MCF 10A (cell line): ENCODE results near the gene SCRN1. TPM values are rescaled to one million over a fixed set of nuclear protein-coding genes. Genes with fewer than 3 reads are reported as not detected.

ENCODE experiments used
- BruUV-seq: library from RNA; stranded (reverse); fragments of 400-500 nt; replicated peaks from 2 replicates; lab custom pipeline; 2021; lab: Mats Ljungman, UMichigan
- CTCF ChIA-PET: fragments of 300-600 bp; sonication (Branson Sonifier 250); formaldehyde crosslinking; extraction: SDS; loops from one replicate; lab custom pipeline; 2021; ENCODE audit warnings: antibody characterized with exemption, inconsistent platforms; lab: Yijun Ruan, JAX
- POLR2A ChIA-PET: fragments of 300-600, 350-650 bp; sonication (Branson Sonifier 250); formaldehyde crosslinking; extraction: SDS; loops from one replicate; lab custom pipeline; 2020; ENCODE audit warnings: antibody characterized with exemption, inconsistent platforms; lab: Yijun Ruan, JAX
- DNase-seq: peaks from one replicate; pipeline ENCODE4 v3.0.0-alpha.2; 2018; ENCODE audit not compliant: unreplicated experiment
- H3K27ac Mint-ChIP-seq: one replicate; pipeline ENCODE4 v1.8.0; 2022; ENCODE audit warnings: mild to moderate bottlenecking, low read depth, mixed read lengths; ENCODE audit not compliant: unreplicated experiment
- H3K27me3 Mint-ChIP-seq: one replicate; pipeline ENCODE4 v1.8.0; 2022; ENCODE audit warnings: mixed read lengths; ENCODE audit not compliant: insufficient read depth, unreplicated experiment
- H3K36me3 Mint-ChIP-seq: one replicate; pipeline ENCODE4 v1.8.0; 2022; ENCODE audit warnings: mild to moderate bottlenecking, moderate library complexity, mixed read lengths; ENCODE audit not compliant: insufficient read depth, unreplicated experiment
- H3K4me1 Mint-ChIP-seq: one replicate; pipeline ENCODE4 v1.8.0; 2022; ENCODE audit warnings: mixed read lengths; ENCODE audit not compliant: insufficient read depth, unreplicated experiment
- H3K4me3 Mint-ChIP-seq: one replicate; pipeline ENCODE4 v1.8.0; 2022; ENCODE audit warnings: mild to moderate bottlenecking, moderate library complexity, mixed read lengths; ENCODE audit not compliant: unreplicated experiment
- H3K9me3 Mint-ChIP-seq: one replicate; pipeline ENCODE4 v1.8.0; 2022; ENCODE audit warnings: mixed read lengths; ENCODE audit not compliant: unreplicated experiment
- CTCF ChIP-seq: fragments of 200-600 bp; IDR thresholded peaks from one replicate; pipeline ENCODE4 v1.8.0; 2022; ENCODE audit warnings: antibody characterized with exemption, mild to moderate bottlenecking; ENCODE audit not compliant: unreplicated experiment
- intact Hi-C: fragments of 100-400 bp; cut with micrococcal nuclease; formaldehyde crosslinking; loops from 2 replicates; pipeline ENCODE4 v1.14.1; 2022
- total RNA-seq: library from RNA; stranded (reverse); gene quantifications from 2 replicates; pipeline ENCODE4 v1.2.3, GENCODE V29; 2022

SCRN1 gene
- total RNA-seq, 1 experiment from 2014 or later, result 30.2 TPM

DNA sequence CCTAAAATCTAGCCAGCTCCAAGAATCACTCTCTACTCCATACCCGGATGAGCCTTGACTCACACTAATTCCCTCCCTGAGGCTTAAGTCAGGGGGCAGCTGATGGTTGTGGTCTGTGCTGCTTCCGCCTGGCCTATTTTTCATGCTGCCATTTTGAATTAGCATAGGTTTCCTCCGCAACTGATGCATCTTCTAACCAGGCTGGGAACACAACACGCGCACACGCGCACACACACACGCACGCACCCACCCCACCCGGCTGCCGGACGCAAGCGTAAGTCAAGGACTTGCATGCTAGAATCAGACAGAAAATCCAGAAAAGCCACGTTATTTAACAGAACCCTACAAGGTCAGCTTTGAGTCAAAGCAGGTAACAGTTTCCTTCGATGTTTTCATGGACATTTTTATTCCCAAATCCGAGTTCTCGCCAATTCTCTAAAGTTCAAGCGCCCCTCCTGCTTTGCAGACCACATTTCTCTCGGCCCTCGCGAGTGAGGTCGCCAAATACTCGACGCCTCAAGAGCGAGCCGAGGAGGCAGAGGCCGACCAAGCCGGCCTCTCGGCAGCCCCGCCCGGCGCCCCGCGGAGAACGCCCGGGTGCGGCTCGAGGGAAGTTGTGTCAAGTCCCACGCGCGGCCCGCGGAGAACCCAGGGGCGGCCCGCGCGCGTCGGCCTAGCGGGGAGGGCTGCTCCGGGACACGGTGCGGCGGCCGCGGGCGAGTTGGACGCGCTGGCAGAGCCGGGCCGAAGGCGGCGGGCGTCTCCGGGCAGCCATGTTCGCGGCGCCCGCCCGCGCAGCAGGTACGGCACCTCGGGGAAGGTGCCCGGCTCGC is 961 bp downstream of the SCRN1 start:
- H3K4me3 Mint-ChIP-seq, result peak overlapping the region; percentile 64
- TSS peak; percentile 50 for BruUV-seq
- peaks cover 22% of the 10 kb centered on the region for H3K4me1 Mint-ChIP-seq
- H3K27ac Mint-ChIP-seq, result peak overlapping the region; percentile 89
- DNase-seq, result peak; percentile 35
- ChIA-PET CTCF (interaction anchor here (0.6 to 1.1 kb wide), 2 partner anchors 31 to 800 kb away, joined by 3 to 4 read pairs; no protein-coding TSS in a partner anchor), POLR2A (interaction anchor here (0.6 to 1.9 kb wide), 8 partner anchors 9 to 603 kb away, joined by 3 to 40 read pairs (median 4); partner anchors contain the start of genes FKBP14 and PLEKHA8)
- H3K27me3 Mint-ChIP-seq, result no peaks in the 10 kb centered on the region
- H3K36me3 Mint-ChIP-seq, result no peaks in the 10 kb centered on the region
- TF ChIP-seq CTCF, result no peak
- no peaks in the 10 kb centered on the region for H3K9me3 Mint-ChIP-seq
- intact Hi-C loops, result no loop called here

GRCh38 chr7:29987811-29988317 is 1.7 kb downstream of the SCRN1 start:
- BruUV-seq, result no TSS peak
- ChIA-PET CTCF (interaction anchor here (0.6 to 1.1 kb wide), 2 partner anchors 32 to 799 kb away, joined by 3 to 4 read pairs; no protein-coding TSS in a partner anchor), POLR2A (interaction anchor here (0.6 to 1.9 kb wide), 8 partner anchors 8 to 603 kb away, joined by 3 to 40 read pairs (median 4); partner anchors contain the start of genes FKBP14 and PLEKHA8)
- H3K36me3 Mint-ChIP-seq, result no peaks in the 10 kb centered on the region
- no peaks in the 10 kb centered on the region for H3K27me3 Mint-ChIP-seq
- H3K9me3 Mint-ChIP-seq, result no peaks in the 10 kb centered on the region
- peak overlapping the region; percentile 64 for H3K4me3 Mint-ChIP-seq
- peaks cover 22% of the 10 kb centered on the region for H3K4me1 Mint-ChIP-seq
- H3K27ac Mint-ChIP-seq, result peak overlapping the region; percentile 89
- DNase-seq, result peak; percentile 70
- intact Hi-C loops, result no loop called here
- no peak for TF ChIP-seq CTCF

DNA sequence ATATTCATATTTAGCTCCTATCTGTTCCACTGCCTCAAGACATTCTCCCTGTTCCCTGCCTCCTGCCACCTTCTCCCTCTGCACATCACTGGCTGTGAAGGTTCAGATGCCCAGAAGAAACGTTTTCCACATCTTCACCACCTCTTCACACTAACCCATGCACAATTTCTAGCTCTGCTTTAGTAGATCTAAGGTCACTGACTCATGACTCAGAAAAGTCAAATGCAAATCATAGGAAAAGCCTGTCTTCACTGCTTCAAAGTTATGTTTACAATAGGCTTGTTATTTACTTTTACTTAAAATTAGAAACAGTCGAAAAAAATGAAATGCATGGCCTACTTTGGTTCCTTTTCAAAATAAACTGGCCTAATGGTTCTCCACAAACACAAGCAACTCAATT is 2.5 kb downstream of the SCRN1 start:
- peaks cover 22% of the 10 kb centered on the region for H3K4me1 Mint-ChIP-seq
- no peak overlapping the region for H3K4me3 Mint-ChIP-seq
- TF ChIP-seq CTCF, result no peak
- H3K36me3 Mint-ChIP-seq, result no peaks in the 10 kb centered on the region
- POLR2A ChIA-PET, result interaction anchor here (1.0 to 1.9 kb wide), 3 partner anchors 9 to 41 kb away, joined by 3 to 40 read pairs (median 5); partner anchors contain the start of genes FKBP14 and PLEKHA8
- intact Hi-C loops, result no loop called here
- H3K27ac Mint-ChIP-seq, result peak overlapping the region; percentile 89
- CTCF ChIA-PET, result no interaction called here
- peak; percentile 3 for DNase-seq
- H3K9me3 Mint-ChIP-seq, result no peaks in the 10 kb centered on the region
- no TSS peak for BruUV-seq
- H3K27me3 Mint-ChIP-seq, result no peaks in the 10 kb centered on the region

GRCh38 chr7:29980151-29980550 is 9.4 kb downstream of the SCRN1 start:
- H3K36me3 Mint-ChIP-seq, result no peaks in the 10 kb centered on the region

More at GRCh38 chr7:29980151-29980550, 9.4 kb downstream of the SCRN1 start:
- no peak for DNase-seq
- BruUV-seq, result no TSS peak
- Mint-ChIP-seq H3K4me1 (no peaks in the 10 kb centered on the region), H3K4me3 (no peak overlapping the region), H3K9me3 (no peaks in the 10 kb centered on the region), H3K27ac (no peak overlapping the region), H3K27me3 (no peaks in the 10 kb centered on the region)
- TF ChIP-seq CTCF, result no peak
- intact Hi-C loops, result no loop called here
- ChIA-PET CTCF (no interaction called here), POLR2A (interaction anchor here (0.6 to 1.1 kb wide), 3 partner anchors 8 to 679 kb away, joined by 3 read pairs; no protein-coding TSS in a partner anchor)
